GM19023 (cell line): ENCODE results near the gene SPC24.
"Not testable (repeated sequence)": the region's sequence is repeated elsewhere in the genome, so short reads cannot be mapped to it uniquely, and the experiment has no call there.

Experiments
- ATAC-seq: cut with Tn5 transposase; IDR thresholded peaks from one replicate; pipeline ENCODE4 v1.9.1; 2021; ENCODE audit warnings: mild to moderate bottlenecking, moderate library complexity; ENCODE audit not compliant: unreplicated experiment

The SPC24 gene

DNA sequence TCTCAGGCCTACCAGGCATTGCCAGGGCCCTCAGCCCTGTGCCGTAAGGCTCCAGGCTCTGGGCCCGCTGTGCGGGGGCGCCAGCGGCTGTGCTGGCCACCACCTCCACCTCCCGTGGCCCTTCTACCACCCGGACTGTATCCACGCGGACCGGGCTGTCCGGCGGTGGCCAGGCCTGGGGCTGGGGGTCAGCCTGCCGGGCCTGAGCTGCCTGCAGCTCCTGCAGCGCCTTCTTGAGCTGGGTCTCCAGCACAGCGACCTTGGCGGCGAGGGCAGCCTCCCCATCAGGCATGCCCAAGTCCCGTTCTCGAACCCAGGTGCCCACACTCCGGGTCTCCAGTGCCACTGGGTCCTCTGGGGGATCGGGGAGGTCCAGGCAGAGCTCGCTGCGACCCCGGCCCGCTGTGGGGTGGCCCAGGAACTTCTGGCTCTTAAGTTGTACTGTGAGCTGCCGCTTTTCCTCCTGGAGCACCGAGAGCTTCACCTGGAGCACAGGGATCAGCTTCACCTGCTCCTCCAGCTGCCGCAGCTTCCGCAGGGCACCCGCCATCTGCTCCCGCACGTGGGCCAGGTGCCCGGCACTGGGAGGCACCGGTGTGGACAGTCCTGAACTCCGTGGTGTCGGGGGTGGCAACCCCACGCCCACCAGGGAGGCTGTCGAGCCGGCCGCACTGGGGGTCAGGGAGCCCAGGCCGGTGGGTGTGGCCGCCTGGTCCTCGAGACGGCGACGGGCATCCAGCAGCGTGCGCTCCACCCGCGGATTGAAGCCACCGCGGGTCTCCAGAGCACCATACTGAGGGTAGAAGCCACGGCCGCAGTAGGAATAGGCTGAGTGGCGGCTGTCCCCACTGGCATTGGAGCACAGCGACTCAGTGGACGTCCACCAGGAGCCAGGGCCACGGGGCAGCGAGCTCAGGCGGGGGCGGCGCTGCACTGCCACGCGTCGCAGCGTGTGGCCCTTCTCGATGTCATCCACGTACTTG, 37.7 kb upstream of the SPC24 start:
- ATAC-seq = no peak

DNA sequence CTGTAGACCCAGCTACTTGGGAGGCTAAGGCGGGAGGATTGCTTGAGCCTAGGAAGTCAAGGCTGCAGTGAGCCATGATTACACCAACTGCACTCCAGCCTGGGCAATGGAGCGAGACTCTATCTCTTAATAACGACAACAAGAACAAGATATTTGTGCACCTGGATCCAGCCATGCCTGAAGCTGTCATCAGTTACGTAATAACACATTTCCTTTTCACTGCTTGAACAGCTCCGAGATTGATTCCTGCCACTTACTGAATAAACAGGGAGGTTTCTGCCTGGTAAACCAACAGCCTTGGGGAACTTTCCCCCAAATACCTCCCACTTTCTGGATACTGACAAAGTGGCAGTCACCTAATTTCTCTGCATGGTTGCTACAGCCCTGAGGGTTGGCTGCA, 36.4 kb upstream of the SPC24 start:
- no peak for ATAC-seq

- ATAC-seq = no peak
These were observed 35.7 kb upstream of the SPC24 start for GRCh38 chr19:11191273-11191755.

DNA sequence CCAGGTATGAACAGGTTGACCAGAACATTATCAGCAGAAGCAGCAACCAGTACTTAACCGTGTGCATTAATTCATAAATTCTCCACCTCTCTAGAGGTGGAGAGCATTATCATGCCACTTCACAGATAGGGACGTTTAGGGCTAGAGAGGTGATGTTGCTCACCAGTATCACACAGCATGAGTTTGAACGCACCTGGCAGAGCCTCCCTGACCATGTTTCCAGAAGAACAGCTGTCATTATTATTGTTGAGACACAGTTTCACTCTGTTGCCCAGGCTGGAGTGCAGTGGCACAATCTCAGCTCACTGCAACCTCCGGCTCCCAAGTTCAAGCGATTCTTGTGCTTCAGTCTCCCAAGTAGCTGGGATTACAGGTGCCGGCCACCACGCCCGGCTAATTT, 34.9 kb upstream of the SPC24 start:
- ATAC-seq = no peak

GRCh38 chr19:11187441-11187840, 31.9 kb upstream of the SPC24 start:
- no peak for ATAC-seq

GRCh38 chr19:11182994-11183393, 27.4 kb upstream of the SPC24 start:
- ATAC-seq = no peak

DNA sequence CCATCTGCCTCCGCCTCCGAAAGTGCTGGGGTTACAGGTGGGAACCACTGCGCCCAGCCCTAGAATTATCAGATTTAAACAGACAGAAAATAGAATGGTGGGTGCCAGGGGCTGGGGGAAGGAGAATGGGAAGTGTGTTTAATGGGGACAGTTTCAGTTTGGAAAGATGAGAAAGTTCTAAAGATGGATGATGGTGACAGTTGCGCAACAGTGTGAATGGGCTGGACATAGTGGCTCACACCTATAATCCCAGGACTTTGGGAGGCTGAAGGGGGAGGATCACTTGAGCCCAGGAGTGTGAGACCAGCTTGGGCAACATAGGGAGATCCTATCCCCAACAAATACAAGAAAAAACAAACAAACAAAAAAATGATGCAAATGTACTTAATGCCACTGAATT, 25.9 kb upstream of the SPC24 start:
- no peak for ATAC-seq

GRCh38 chr19:11180975-11181374, 25.4 kb upstream of the SPC24 start:
- not testable (repeated sequence) for ATAC-seq

DNA sequence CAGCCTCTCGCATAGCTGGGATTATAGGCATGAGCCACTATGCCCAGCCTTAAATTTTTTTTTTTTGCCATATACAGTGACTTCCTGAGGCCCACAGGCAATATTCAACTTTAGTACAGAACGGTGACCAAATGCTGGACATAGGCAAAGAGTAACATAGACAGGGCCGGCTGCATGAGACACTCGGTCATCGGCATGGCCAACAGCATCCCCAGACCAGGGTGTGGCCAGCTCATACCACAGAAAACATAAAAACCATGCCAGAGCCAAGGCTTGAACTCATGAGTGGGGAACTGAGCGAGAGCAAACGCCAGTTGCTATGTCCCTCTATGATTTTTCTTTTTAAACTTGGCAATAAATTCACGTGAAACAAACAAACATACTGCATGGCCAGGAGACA, 24.8 kb upstream of the SPC24 start:
- ATAC-seq = no peak

DNA sequence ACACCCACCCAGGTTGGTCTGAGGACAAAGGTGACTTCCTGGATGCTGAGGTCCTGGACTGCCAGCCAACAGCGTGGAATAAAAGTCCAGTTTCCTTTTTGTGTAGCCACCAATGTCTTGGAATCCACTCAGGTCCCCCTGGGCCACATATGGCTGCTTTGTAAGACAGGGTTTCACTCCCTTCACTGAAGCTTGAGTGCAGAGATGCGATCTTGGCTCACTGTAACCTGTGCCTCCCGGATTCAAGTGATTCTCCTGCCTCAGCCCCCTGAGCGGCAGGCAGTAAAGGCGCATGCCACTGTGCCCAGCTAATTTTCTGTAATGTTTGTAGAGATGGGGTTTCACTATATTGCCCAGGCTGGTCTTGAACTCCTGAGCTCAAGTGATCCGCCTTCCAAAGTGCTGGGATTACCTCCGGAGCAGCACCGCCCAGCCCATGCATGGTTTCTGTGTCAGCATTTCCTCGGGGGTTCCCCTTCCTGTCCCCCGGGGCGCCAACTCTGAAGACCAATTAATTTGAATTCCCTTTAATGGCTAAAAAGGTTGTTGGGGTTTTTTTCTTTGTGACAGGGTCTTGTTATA, 24.2 kb upstream of the SPC24 start:
- ATAC-seq = no peak

DNA sequence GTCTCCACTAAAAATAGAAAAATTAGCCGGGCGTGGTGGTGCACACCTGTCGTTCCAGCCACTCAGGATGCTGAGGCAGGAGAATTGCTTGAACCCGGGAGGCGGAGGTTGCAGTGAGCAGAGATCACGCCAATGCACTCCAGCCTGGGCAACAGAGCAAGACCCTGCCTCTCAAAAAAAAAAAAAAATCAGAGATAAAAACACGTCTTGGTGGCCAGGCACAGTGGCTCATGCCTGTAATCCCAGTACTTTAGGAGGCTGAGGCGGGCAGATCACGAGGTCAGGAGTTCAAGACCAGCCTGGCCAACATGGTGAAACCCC, 23.5 kb upstream of the SPC24 start:
- not testable (repeated sequence) for ATAC-seq

DNA sequence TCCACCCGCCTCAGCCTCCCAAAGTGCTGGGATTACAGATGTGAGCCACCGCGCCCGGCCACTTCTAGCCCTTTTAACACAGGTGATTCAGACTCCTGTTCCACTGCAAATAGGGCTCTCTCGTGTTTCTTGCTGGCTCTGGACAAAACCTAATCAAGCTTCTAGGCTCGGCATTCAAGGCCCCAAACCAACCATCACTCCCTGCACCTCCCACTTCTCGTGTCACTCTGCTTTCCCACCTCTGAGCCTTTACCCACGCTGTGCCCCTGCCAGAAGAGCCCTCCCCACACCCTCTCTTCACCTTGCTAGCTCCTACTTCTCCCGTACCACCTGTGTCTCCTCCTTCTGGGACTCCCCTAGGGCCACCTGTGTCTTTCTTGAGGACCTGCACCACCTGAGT, 22.0 kb upstream of the SPC24 start:
- no peak for ATAC-seq

DNA sequence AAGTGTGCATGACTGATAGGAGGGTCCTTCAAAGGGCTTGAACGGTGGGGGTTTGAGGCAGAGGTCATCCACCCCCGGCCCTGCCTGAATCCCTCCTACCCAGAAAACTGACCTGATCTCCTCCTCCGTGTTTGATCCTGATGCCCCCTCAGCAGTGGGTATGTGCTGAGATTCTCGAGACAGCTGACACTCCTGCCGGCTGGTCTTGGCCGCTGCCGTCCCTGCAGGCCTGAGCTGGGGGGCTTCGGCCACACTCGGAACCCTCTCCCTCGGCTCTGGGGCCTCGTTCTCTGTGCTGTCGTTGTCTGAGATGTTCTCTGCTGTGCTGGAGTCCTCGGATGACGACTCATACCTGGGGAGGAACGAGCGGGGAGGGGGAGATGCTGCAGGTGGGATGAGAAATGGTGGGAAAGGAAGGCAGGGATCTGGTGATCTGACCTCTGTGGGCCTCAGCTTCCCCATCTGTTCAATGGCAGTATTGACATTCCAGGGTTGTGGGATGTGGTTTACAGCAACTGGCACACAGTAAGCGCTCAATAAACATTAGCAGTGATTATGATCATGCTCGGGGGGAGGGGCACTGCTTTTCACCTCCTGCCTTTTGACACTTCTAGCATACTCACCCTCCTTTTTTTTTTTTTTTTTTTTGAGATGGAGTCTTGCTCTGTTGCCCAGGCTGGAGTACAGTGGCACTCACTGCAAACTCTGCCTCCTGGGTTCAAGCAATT, 21.0 kb upstream of the SPC24 start:
- no peak for ATAC-seq

DNA sequence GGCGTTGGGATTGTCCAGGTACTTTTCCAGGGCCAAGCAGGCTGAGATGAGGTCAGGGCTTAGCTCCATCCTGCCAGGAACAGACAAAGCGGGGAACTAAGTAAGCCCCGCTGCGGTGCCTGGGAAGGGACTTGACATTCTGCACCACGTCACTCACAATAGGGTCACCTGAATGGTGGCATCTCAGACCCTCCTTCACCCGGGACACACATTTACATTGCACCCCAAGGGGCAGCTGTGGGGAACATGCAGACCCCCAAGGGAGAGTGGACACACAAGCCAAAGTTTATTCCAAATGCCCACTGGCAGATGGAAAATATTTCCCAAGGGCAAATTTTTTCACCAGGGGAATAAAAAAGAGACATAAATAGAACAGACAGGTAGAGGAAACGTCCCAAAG, 20.3 kb upstream of the SPC24 start:
- no peak for ATAC-seq

- ATAC-seq = no peak
These were observed 18.8 kb upstream of the SPC24 start for GRCh38 chr19:11174336-11174735.

GRCh38 chr19:11173516-11174155, 18.1 kb upstream of the SPC24 start:
- ATAC-seq = no peak

GRCh38 chr19:11172576-11172975, 17.0 kb upstream of the SPC24 start:
- no peak for ATAC-seq

- ATAC-seq = no peak
These were observed 15.6 kb upstream of the SPC24 start for GRCh38 chr19:11171144-11171543.

GRCh38 chr19:11169896-11170678, 14.5 kb upstream of the SPC24 start:
- no peak for ATAC-seq

DNA sequence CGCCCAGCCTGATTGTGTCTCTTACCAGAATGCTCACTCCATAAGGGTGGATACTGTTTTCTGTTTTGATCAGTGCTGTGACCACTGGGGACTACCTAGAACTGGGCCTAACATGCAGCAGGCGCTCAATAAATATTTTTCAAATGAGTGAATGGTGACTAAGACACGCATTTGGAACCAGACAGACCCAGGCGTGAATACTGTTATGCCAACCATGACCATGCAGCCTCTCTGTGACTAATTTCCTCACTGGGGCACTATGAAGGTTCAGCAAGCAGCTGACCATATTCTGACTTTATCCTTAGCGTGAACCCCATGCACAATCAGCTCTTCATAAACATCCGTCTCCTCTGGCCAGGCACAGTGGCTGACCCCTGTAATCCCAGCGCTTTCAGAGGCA, 13.0 kb upstream of the SPC24 start:
- no peak for ATAC-seq
